ENCODE data around the gene IFNL4. TPM values are rescaled to one million over a fixed set of nuclear protein-coding genes. Genes with fewer than 3 reads are reported as not detected.

IFNL4 gene
- polyA plus RNA-seq, 12 donors = 0.12 to 0.17 TPM; not detected in 10

Other genes starting within 250 kb of the IFNL4 start
- 10 to 100 TPM in 1 of 12 donors, 1 to 10 TPM in 9, under 1 TPM in 1, not detected in 1; 0.89 to 10.3 (median 2.5) TPM for gene FBXO27, start 216.3 kb downstream of the IFNL4 start, polyA plus RNA-seq (ENCODE audit: insufficient read length in 12 of 12)
- under 1 TPM in 9 of 12 donors, not detected in 3; 0.07 to 0.30 (median 0.13) TPM for gene ACP7, start 164.5 kb downstream of the IFNL4 start, polyA plus RNA-seq (ENCODE audit: insufficient read length in 12 of 12)
- gene PAK4, start 123.1 kb downstream of the IFNL4 start, polyA plus RNA-seq (ENCODE audit: insufficient read length in 12 of 12) = 10 to 100 TPM in 11 of 12 donors, not detected in 1; 11.9 to 33.1 (median 16.0) TPM
- 1 to 10 TPM in 2 of 12 donors, under 1 TPM in 6, not detected in 4; 0.10 to 1.5 (median 0.17) TPM for gene NCCRP1, start 51.9 kb downstream of the IFNL4 start, polyA plus RNA-seq (ENCODE audit: insufficient read length in 12 of 12)
- gene SYCN, start 44.6 kb downstream of the IFNL4 start, polyA plus RNA-seq (ENCODE audit: insufficient read length in 12 of 12) = not detected
- gene IFNL3, start 3.9 kb downstream of the IFNL4 start, polyA plus RNA-seq (ENCODE audit: insufficient read length in 12 of 12) = not detected
- not detected for gene IFNL2, start 19.5 kb upstream of the IFNL4 start, polyA plus RNA-seq (ENCODE audit: insufficient read length in 12 of 12)
- gene IFNL1, start 47.6 kb upstream of the IFNL4 start, polyA plus RNA-seq (ENCODE audit: insufficient read length in 12 of 12) = not detected
- 1 to 10 TPM in 3 of 12 donors, under 1 TPM in 7, not detected in 2; 0.42 to 2.8 (median 0.61) TPM for gene LRFN1, start 72.0 kb upstream of the IFNL4 start, polyA plus RNA-seq (ENCODE audit: insufficient read length in 12 of 12)
- 10 to 100 TPM in 11 of 12 donors, not detected in 1; 12.1 to 31.1 (median 17.8) TPM for gene GMFG, start 87.2 kb upstream of the IFNL4 start, polyA plus RNA-seq (ENCODE audit: insufficient read length in 12 of 12)
- gene SAMD4B, start 93.6 kb upstream of the IFNL4 start, polyA plus RNA-seq (ENCODE audit: insufficient read length in 12 of 12) = 100 to 1,000 TPM in 2 of 12 donors, 10 to 100 TPM in 9, not detected in 1; 57.9 to 191 (median 74.7) TPM
- 10 to 100 TPM in 11 of 12 donors, not detected in 1; 33.0 to 65.6 (median 39.1) TPM for gene PAF1, start 142.2 kb upstream of the IFNL4 start, polyA plus RNA-seq (ENCODE audit: insufficient read length in 12 of 12)
- 10 to 100 TPM in 11 of 12 donors, not detected in 1; 14.8 to 35.2 (median 22.9) TPM for gene MED29, start 142.5 kb upstream of the IFNL4 start, polyA plus RNA-seq (ENCODE audit: insufficient read length in 12 of 12)
- gene ZFP36, start 158.0 kb upstream of the IFNL4 start, polyA plus RNA-seq (ENCODE audit: insufficient read length in 12 of 12) = 100 to 1,000 TPM in 4 of 12 donors, 10 to 100 TPM in 7, not detected in 1; 29.7 to 250 (median 69.4) TPM
- gene PLEKHG2, start 163.8 kb upstream of the IFNL4 start, polyA plus RNA-seq (ENCODE audit: insufficient read length in 12 of 12) = 10 to 100 TPM in 11 of 12 donors, not detected in 1; 26.4 to 86.4 (median 47.0) TPM
- gene RPS16, start 187.1 kb upstream of the IFNL4 start, polyA plus RNA-seq (ENCODE audit: insufficient read length in 12 of 12) = 1,000 to 10,000 TPM in 10 of 12 donors, 100 to 1,000 TPM in 1, not detected in 1; 937 to 1,979 (median 1,712) TPM
- 100 to 1,000 TPM in 1 of 12 donors, 10 to 100 TPM in 10, not detected in 1; 74.5 to 113 (median 82.6) TPM for gene SUPT5H, start 196.7 kb upstream of the IFNL4 start, polyA plus RNA-seq (ENCODE audit: insufficient read length in 12 of 12)
- 10 to 100 TPM in 11 of 12 donors, not detected in 1; 41.6 to 61.9 (median 46.0) TPM for gene TIMM50, start 232.0 kb upstream of the IFNL4 start, polyA plus RNA-seq (ENCODE audit: insufficient read length in 12 of 12)